Measurements from ENCODE around the gene CEP72. TPM values are rescaled to one million over a fixed set of nuclear protein-coding genes. Genes with fewer than 3 reads are reported as not detected.
"Not testable (repeated sequence)": the region's sequence is repeated elsewhere in the genome, so short reads cannot be mapped to it uniquely, and the experiment has no call there.

The CEP72 gene
- total and polyA plus RNA-seq, 4 donors = 1.3 to 5.9 (median 2.6) TPM

DNA sequence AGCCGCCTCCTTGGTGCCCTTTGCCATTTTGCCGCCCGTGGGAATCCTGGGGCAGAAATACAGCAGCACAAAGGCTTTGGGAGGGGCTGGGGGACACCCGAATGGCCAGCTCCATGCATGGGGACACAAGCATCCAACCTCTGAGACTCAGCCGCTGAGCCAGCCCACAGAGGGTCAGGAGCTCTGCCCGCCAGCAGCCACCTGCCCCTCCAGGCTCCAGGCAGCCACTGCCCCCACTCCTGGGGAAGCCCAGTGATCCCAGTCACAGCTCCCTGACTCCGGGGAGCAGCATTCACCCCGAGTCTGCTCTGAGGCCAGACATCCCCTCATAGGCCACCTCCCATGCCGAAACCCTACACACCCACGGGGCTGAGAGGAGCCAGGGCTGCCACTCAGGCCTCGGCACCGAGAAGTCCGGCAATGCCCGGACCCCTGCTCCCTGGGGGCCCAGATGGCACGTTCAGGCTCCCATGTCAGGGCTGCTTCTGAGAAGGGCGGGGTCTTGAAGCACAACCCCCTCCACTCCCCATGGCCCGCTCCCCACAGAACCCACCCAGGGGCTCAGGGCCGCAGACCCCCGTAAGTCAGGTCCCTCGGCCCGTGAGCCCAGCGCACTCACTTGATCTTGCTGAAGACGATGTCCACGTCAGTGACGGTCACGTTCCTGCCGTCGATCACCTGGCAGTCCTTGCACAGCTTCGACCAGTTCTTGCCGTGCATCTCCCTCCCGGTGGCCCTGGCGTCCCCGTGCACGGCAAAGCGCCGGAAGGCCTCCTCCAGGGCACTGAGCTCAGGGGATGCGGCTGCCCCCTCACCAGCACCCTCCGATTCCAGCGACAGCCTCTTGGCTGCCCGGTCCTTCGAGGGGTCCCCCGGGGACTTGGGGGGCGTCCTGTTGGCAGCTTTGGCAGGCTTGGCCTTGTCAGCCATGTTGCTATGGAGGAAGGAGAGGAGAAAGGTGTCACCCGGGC is 65.3 kb downstream of the CEP72 start:
- no peak overlapping the region for H3K9ac ChIP-seq (ENCODE audit: low read depth in 1 of 2, low read length in 2 of 2)
- H3K4me3 ChIP-seq (ENCODE audit: low read depth in 1 of 3, low read length in 3 of 3) = no peak overlapping the region
- no peak overlapping the region for H3K27ac ChIP-seq (ENCODE audit: low read depth in 1 of 2, low read length in 2 of 2)
- no peaks in the 10 kb centered on the region for H3K36me3 ChIP-seq (ENCODE audit: control insufficient read depth in 4 of 4, insufficient read depth in 3 of 4, low read depth in 1 of 4, low read length in 3 of 4)
- H3K27me3 ChIP-seq (ENCODE audit: control insufficient read depth in 4 of 4, insufficient read depth in 4 of 4, low read length in 3 of 4) = no peaks in the 10 kb centered on the region
- WGBS = 92% methylated on average over 44 of the region's 44 CpGs
- DNase-seq (ENCODE audit: low spot score) = peak; percentile 28
- no peaks in the 10 kb centered on the region for H3K9me3 ChIP-seq (ENCODE audit: control insufficient read depth in 4 of 4, low read length in 3 of 4)
- H3K4me1 ChIP-seq (ENCODE audit: control insufficient read depth in 4 of 4, insufficient read depth in 4 of 4, low read length in 3 of 4) = peaks cover 21 to 34% (median 29%) of the 10 kb centered on the region in 4 donors
- TF ChIP-seq, protein P1, sequence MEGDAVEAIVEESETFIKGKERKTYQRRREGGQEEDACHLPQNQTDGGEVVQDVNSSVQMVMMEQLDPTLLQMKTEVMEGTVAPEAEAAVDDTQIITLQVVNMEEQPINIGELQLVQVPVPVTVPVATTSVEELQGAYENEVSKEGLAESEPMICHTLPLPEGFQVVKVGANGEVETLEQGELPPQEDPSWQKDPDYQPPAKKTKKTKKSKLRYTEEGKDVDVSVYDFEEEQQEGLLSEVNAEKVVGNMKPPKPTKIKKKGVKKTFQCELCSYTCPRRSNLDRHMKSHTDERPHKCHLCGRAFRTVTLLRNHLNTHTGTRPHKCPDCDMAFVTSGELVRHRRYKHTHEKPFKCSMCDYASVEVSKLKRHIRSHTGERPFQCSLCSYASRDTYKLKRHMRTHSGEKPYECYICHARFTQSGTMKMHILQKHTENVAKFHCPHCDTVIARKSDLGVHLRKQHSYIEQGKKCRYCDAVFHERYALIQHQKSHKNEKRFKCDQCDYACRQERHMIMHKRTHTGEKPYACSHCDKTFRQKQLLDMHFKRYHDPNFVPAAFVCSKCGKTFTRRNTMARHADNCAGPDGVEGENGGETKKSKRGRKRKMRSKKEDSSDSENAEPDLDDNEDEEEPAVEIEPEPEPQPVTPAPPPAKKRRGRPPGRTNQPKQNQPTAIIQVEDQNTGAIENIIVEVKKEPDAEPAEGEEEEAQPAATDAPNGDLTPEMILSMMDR (IDR thresholded peaks at IDR 0.05; ENCODE audit: low read depth, low read length, missing input control) = no peak
- no peak for TF ChIP-seq NR2F2 (IDR thresholded peaks at IDR 0.05)
- TF ChIP-seq GABPA (IDR thresholded peaks at IDR 0.05 in 1 of 2, conservative IDR thresholded peaks at IDR 0.05 in 1 of 2) = no peak
- TF ChIP-seq JUND (IDR thresholded peaks at IDR 0.05) = no peak

DNA sequence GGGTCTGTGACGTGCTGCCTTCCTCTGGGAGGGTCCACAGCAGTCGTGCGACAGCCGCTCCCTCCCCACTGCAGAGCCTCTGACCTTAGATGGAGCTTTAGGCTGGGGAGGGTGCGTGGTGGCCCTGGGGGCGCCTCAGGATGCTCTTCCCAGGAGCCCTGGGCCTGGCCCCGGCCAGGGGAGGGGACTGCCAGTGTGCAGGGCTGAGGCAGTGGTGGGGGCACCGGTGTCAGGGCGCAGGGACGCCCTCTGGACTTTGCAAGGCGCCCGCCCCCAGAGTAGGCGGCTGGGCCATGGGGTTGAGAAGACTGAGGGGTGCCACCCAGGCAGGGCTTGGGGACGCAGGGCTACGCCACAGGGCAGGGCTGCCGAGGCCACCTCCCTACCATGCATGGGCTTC is 66.4 kb downstream of the CEP72 start:
- DNase-seq (ENCODE audit: low spot score); H3K27me3 ChIP-seq (ENCODE audit: control insufficient read depth in 4 of 4, insufficient read depth in 4 of 4, low read length in 3 of 4); H3K4me3 ChIP-seq (ENCODE audit: low read depth in 1 of 3, low read length in 3 of 3); H3K9ac ChIP-seq (ENCODE audit: low read depth in 1 of 2, low read length in 2 of 2); H3K9me3 ChIP-seq (ENCODE audit: control insufficient read depth in 4 of 4, low read length in 3 of 4); H3K36me3 ChIP-seq (ENCODE audit: control insufficient read depth in 4 of 4, insufficient read depth in 3 of 4, low read depth in 1 of 4, low read length in 3 of 4); H3K27ac ChIP-seq (ENCODE audit: low read depth in 1 of 2, low read length in 2 of 2): not testable (repeated sequence)
- peaks cover 12 to 22% (median 19%) of the 10 kb centered on the region in 4 donors for H3K4me1 ChIP-seq (ENCODE audit: control insufficient read depth in 4 of 4, insufficient read depth in 4 of 4, low read length in 3 of 4)
- WGBS = 92% methylated on average over 16 of the region's 16 CpGs

DNA sequence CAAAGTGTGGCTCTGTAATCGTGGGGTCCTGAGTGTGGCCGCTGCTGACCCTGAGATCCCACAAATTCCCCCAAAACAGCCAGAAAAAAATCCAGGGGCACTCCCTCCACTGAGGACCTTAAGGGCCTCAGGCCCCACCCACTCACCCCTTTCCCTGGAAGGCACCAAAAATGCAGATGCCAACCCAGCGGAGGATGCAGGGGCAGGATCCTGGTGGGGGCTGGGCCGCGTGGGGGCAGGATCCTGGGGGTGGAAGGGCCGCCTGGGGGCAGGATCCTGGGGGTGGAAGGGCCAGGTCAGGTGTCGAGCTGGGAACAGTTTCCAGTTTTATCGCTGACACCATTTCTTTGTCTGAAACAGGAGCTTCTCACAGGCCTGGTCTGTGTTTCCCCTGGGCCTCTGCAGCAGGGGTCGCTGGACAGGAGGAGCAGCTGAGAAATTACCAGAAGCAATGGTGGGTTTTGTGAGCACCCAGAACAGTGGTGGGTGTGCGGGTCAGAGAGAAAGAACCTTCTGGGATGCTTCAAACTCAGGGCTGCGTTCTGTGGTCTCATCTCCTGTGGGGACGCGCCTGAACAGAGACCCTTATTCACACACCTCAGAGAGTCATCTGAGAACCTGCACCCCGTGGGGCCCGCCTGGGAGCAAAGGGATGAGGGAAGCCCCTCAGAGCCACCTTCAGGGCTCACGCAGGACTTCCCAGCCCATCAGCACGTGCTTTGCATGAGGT is 67.2 kb downstream of the CEP72 start:
- DNase-seq (ENCODE audit: low spot score) = peak; percentile 21

DNA sequence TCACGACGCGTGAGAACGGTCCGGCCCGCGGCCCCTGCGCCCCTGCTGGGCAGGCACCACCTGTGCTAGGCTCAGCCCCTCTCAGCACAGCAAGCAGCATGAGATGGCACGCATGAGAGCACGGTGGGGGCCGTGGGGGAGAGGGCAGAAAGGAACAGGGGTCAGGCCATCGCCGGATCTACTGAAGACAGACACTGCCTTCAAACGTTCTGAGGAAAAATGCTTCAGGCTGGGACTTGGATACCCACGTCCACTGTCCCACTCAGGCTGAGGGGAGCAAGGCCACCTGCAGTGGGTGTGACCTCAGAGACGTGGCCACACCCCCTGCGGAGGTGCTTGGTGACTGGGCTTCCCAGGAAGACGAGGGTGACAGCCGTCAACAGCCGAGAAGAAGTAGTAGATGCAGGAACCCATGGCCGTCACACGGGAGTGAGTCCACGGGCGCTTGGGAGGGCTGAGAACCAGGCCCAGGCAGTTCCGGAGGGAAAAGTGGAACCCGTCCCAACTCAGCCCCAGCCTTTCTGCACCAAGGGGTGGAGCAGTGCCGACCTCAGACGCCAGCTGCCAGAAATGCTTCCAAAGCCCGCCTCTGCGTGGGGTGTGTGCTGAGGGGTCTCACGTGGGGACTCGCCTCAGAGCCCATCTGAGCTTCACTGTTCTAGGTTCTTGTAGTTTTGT is 68.1 kb downstream of the CEP72 start:
- not testable (repeated sequence) for H3K9me3 ChIP-seq (ENCODE audit: control insufficient read depth in 4 of 4, low read length in 3 of 4); H3K27me3 ChIP-seq (ENCODE audit: control insufficient read depth in 4 of 4, insufficient read depth in 4 of 4, low read length in 3 of 4); DNase-seq (ENCODE audit: low spot score); H3K36me3 ChIP-seq (ENCODE audit: control insufficient read depth in 4 of 4, insufficient read depth in 3 of 4, low read depth in 1 of 4, low read length in 3 of 4); H3K27ac ChIP-seq (ENCODE audit: low read depth in 1 of 2, low read length in 2 of 2); H3K4me3 ChIP-seq (ENCODE audit: low read depth in 1 of 3, low read length in 3 of 3); H3K9ac ChIP-seq (ENCODE audit: low read depth in 1 of 2, low read length in 2 of 2)
- WGBS = 88% methylated on average over 13 of the region's 32 CpGs
- H3K4me1 ChIP-seq (ENCODE audit: control insufficient read depth in 4 of 4, insufficient read depth in 4 of 4, low read length in 3 of 4) = peaks cover 0 to 10% (median 5%) of the 10 kb centered on the region in 4 donors

More for the DNA sequence above, 67.2 kb downstream of the CEP72 start:
- peaks cover 4 to 19% (median 12%) of the 10 kb centered on the region in 4 donors for H3K4me1 ChIP-seq (ENCODE audit: control insufficient read depth in 4 of 4, insufficient read depth in 4 of 4, low read length in 3 of 4)
- H3K36me3 ChIP-seq (ENCODE audit: control insufficient read depth in 4 of 4, insufficient read depth in 3 of 4, low read depth in 1 of 4, low read length in 3 of 4); H3K27me3 ChIP-seq (ENCODE audit: control insufficient read depth in 4 of 4, insufficient read depth in 4 of 4, low read length in 3 of 4); H3K27ac ChIP-seq (ENCODE audit: low read depth in 1 of 2, low read length in 2 of 2); H3K9ac ChIP-seq (ENCODE audit: low read depth in 1 of 2, low read length in 2 of 2); H3K4me3 ChIP-seq (ENCODE audit: low read depth in 1 of 3, low read length in 3 of 3); H3K9me3 ChIP-seq (ENCODE audit: control insufficient read depth in 4 of 4, low read length in 3 of 4): not testable (repeated sequence)
- WGBS = 87% methylated on average over 15 of the region's 17 CpGs

DNA sequence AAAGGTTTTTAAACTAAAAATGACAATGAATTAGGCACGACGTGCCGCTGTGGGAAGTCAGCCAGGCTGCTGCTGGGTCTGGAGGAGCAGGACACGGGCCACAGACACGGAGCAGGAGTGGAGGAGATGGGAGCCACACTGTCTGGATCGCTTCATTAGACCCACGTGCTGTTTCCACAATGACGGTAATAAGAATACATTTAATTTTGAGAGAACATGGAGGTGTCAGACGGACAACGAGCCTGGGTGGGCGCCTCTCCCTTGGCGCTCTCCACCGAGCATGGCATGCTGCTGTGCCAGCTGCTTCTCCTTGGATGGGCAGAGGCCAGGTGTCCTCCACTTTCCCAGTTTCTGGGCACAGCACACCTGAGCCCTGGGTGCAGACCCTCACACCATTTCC is 68.7 kb downstream of the CEP72 start:
- H3K27me3 ChIP-seq (ENCODE audit: control insufficient read depth in 4 of 4, insufficient read depth in 4 of 4, low read length in 3 of 4); H3K27ac ChIP-seq (ENCODE audit: low read depth in 1 of 2, low read length in 2 of 2); H3K4me1 ChIP-seq (ENCODE audit: control insufficient read depth in 4 of 4, insufficient read depth in 4 of 4, low read length in 3 of 4); H3K9ac ChIP-seq (ENCODE audit: low read depth in 1 of 2, low read length in 2 of 2); H3K9me3 ChIP-seq (ENCODE audit: control insufficient read depth in 4 of 4, low read length in 3 of 4); H3K4me3 ChIP-seq (ENCODE audit: low read depth in 1 of 3, low read length in 3 of 3); DNase-seq (ENCODE audit: low spot score); H3K36me3 ChIP-seq (ENCODE audit: control insufficient read depth in 4 of 4, insufficient read depth in 3 of 4, low read depth in 1 of 4, low read length in 3 of 4): not testable (repeated sequence)
- WGBS = 95% methylated on average over 13 of the region's 13 CpGs

DNA sequence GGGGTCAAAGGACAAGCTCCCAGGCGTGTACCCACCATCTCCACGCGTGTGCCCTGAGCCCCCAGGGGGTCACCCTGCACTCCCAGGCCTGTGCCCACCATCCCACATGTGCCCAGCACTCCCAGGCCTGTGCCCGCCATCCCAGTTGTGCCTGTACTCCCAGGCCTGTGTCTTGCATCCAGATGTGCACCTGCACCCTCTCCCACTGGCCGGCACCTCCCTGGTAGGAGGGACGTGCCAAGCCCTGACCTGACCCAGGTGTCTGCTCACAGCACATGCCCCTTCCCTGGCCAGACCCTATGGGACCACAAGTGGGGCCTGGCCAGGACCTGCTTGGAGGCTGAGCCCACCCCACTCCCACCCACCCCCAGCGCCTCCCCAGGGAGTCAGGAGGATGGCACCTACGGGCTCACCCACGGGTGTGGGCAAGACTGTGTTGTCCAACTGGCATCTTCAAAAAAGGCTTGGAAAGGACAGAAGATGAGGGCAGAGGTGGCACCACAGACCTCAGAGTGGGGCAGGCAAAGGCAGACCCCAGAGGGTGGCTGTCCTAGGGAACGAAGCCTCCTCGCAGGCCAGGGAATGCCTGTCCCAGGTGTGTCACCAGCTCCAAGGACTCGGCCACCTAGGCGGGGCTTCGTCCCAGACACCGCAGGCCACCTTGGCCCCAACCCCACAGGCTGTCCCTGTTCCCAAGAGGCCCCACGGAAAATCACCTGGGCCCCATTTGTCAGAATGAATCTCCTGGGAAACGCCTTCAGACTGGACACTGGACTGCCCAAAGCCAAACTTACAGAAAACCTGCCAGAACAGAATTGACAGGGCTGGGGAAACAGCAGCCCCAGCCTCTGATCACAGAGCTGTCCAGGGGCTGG is 69.4 kb downstream of the CEP72 start:
- H3K36me3 ChIP-seq (ENCODE audit: control insufficient read depth in 4 of 4, insufficient read depth in 3 of 4, low read depth in 1 of 4, low read length in 3 of 4); H3K9ac ChIP-seq (ENCODE audit: low read depth in 1 of 2, low read length in 2 of 2); H3K9me3 ChIP-seq (ENCODE audit: control insufficient read depth in 4 of 4, low read length in 3 of 4); H3K27me3 ChIP-seq (ENCODE audit: control insufficient read depth in 4 of 4, insufficient read depth in 4 of 4, low read length in 3 of 4); H3K4me3 ChIP-seq (ENCODE audit: low read depth in 1 of 3, low read length in 3 of 3); H3K4me1 ChIP-seq (ENCODE audit: control insufficient read depth in 4 of 4, insufficient read depth in 4 of 4, low read length in 3 of 4); H3K27ac ChIP-seq (ENCODE audit: low read depth in 1 of 2, low read length in 2 of 2); DNase-seq (ENCODE audit: low spot score): not testable (repeated sequence)
- 95% methylated on average over 17 of the region's 17 CpGs for WGBS
